ENCODE measurements around the gene PISD. TPM values are rescaled to one million over a fixed set of nuclear protein-coding genes. Genes with fewer than 3 reads are reported as not detected.

Gene PISD
- total RNA-seq, 1 experiment from 2014 or later: 28.2 TPM

DNA sequence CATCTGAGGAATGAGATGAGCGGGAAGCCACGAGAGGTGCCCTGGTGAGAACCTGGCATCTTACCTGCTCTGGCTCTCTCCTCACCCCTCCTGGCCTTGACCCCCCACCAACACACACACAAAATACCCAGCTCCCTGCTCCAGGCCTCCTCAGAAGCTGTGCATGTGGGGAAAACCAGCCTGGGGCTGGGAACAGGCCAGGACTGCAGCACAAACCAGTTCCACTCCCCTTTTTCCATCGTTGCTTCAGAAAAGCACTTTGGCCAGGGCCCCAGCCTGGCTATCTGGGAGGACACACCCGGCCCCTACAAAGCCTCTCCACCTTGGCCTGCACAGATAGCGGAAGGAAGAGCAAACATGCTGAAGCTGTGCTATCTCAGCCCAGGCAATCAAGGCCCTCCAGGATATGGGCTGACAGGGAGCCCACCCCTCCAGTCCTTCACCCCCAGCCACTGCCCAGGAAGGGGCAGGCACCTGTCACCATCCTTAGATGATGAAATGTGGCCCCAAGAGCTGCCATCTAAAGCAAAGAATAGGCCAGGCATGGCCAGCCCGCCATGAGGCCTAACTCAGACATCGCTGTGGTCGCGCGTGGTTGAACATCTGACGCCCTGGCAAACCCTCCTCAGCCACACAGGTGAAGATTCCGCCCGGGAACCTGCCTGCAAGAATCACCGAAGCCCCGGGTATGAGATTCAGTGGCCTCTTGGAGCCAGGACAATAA lies 35.4 kb downstream of the PISD start:
- no peak for DNase-seq (ENCODE audit: low spot score)

DNA sequence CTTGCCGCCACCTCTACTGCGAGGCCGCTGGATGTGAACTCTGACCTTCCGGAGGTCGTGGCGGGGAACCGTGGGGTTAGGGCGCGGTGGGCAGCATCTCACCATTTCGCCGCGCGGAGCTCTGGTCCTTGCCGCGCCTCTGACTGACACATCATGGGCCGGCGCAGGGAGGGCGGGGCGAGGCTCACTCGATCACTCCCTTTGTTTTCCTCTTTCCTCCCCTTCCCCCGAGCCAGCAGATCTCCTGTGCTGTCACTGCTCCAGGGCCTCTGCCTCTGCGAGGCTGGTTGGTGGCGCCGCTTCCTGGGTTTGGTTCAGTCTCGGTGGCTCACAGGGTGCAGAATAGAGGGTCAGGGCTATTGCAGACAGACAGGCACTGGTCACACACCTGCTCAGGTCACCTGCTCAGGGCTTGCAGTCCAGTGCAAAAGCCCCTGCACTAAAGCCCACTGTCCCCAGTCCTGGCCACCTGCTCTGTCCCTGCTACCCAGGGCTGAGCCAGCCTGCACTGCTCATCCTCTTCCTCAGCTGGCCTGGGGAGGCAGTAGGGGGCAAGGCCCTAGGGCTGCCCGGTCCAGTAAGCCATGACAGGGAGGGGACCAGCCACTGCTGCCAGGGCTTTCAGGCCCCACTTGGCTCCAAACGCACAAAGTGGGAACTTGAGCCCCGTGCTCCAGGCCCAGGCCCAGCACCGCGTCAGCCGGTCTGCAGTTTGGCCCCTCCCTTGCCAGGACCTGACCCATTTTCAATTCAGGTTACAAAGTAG lies 36.2 kb downstream of the PISD start:
- no peak for DNase-seq (ENCODE audit: low spot score)

- DNase-seq (ENCODE audit: low spot score): no peak
Observed at GRCh38 chr22:31625257-31625640, 36.8 kb downstream of the PISD start.

GRCh38 chr22:31623592-31624304 lies 38.3 kb downstream of the PISD start:
- DNase-seq (ENCODE audit: low spot score): no peak

DNA sequence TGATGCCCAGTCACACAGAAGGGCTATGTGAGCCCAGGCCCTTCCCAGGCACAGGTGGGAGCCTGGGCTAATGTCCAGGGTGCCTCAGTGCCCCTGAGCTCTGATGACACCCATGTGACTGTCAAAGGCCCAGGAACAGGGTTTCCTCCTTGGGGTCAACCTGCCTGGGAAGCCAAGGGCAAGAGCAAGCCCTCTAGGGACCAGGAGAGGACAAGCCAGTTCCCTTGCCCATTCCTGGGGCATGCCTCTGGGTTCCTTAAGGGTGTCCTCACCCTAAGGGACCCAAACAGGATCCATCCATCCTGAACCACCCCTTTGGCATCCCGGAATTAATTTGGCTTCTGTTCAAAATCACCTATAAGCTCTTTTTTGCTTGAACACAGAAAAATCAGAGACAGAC lies 39.0 kb downstream of the PISD start:
- no peak for DNase-seq (ENCODE audit: low spot score)

GRCh38 chr22:31621507-31622124 lies 40.4 kb downstream of the PISD start:
- no peak for DNase-seq (ENCODE audit: low spot score)

DNA sequence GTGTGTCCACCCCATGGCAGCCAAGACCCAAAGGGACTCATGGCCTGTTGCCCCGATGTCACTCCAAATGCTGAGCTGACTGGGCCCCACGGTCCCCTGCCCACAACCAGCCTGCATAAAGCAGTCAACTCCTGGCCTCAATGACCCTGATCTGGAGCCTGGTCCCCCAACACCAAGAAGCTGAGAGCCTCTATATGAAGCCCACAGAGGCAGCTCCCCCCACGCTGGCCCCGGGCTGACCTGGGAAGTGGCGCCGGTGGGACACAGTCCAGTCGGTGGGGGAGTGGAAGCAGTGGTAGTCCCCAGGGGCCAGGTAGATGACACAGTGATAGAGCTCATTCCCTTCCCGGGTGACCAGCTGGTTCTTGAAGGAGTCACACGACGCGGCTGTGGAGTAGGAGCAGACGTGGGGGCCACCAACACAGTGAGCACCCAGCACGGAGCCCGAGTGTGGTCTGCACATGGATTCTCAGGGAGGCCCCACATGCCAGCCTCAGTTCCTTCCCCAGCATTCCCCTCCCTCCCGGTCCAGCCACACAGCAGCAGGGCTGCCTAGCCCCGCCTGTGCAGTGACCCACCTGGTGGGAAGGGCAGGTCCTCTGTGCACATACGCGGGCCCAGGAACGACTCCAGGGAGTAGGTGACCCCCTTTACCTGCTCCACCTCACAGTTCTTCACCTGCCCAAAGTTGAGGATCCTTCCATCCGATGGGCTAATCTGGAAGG lies 41.1 kb downstream of the PISD start:
- no peak for DNase-seq (ENCODE audit: low spot score)

- DNase-seq (ENCODE audit: low spot score): no peak
Observed at GRCh38 chr22:31619611-31620300, 42.3 kb downstream of the PISD start.

DNA sequence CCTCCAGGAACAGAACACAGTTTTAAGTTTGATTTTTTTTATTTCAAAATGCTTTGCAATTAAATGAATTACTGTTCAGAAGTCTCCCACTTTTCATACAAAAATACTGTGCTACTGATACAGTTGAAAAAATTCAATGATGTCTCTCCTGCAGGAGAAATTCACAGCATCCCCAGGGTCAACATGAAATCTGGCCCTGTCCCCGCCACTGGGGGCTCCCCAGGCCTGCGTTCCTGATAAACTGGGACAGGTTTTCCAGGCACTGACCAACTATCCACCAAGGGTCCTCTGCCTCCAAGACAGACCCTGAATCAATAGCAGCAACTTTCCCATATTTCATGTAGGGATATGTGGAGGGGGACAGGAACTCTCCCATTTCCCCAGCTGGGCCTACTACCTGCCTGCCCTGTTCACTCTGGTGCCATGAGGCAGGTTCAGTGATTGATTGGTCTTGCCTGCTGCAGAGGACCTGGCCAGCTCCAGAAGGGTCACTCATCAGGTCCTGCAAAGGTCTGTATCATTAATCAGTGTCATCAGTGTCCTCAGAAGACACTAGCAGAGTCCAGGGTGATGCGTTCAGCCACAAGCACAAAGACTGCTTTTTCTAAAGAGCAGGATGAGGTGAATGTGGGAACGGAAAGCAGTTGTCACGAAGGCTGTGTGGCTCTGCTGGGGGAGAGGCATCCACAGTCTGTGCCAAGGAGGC lies 43.4 kb downstream of the PISD start:
- no peak for DNase-seq (ENCODE audit: low spot score)

DNA sequence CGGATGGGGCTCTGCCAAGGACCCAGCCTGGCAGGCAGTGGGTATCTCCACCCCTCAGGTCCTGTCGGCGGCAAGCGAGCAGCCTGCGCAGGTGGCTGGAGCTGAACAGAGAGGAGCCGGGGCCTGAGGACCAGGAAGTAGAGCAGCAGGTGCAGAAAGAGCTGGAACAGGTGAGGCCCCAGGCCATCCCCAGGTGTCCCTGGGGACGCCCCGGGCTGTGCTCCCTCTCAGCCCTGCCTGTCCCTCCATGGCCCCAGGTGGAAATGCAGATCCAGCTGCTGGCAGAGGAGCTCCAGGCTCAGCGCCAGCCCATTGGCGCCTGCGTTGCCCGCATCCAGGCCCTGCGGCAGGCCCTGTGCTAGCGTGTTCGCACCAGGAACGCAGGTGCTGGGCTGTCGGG lies 44.0 kb downstream of the PISD start:
- no peak for DNase-seq (ENCODE audit: low spot score)

GRCh38 chr22:31616315-31616980 lies 45.6 kb downstream of the PISD start:
- DNase-seq (ENCODE audit: low spot score): no peak

GRCh38 chr22:31615940-31616314 lies 46.1 kb downstream of the PISD start:
- DNase-seq (ENCODE audit: low spot score): no peak

DNA sequence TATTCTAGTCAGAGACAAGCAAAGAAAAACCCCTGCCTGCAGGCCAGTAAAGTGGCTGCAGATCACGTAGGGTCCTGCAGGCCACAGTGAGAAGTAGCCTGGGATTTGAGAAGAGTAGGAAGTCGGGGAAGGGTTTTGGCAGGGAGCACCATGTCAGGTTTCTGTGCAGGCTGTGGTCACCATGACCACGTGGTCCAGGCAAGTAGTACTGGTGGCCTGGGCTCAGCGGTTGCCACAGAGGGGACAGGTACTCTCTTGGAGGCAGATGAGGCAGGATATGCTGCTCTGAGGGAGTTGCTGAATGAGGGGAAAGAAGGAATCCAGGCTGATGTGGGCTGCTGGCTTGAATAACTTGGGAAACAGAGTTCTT lies 46.5 kb downstream of the PISD start:
- DNase-seq (ENCODE audit: low spot score): no peak

DNA sequence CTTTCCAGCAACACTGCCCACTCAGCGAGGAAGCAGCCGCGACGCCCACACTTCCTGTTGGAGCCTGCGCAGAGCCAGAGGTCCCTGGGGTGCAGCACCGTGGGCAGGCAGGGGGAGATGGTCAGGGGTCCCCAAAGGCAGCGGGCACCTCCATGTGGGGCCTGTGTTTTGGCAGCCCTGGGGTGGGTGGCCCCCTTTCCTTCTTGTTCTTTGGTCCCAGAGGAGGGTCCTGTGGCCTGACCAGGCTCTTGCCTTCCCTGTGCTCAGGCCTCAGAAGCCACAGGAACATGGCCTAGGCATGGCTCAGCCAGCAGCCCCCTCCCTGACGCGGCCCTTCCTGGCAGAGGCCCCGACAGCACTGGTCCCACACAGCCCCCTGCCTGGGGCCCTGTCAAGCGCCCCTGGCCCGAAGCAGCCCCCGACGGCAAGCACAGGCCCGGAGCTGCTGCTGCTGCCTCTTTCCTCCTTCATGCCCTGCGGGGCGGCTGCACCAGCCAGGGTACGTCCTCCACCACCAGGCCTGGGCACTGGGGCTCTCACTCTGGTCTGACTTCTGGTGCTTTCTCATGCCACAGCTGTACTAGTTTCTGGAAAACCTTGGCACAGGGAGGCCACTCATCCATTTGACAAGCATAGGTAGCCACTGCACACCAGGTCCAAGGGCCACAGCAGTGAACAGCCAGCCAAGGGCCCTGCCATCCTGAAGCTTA lies 47.1 kb downstream of the PISD start:
- no peak for DNase-seq (ENCODE audit: low spot score)

- DNase-seq (ENCODE audit: low spot score): no peak
Observed at GRCh38 chr22:31613904-31614296, 48.1 kb downstream of the PISD start.

GRCh38 chr22:31613286-31613903 lies 48.6 kb downstream of the PISD start:
- no peak for DNase-seq (ENCODE audit: low spot score)

- DNase-seq (ENCODE audit: low spot score): no peak
Observed at GRCh38 chr22:31612891-31613285, 49.1 kb downstream of the PISD start.

DNA sequence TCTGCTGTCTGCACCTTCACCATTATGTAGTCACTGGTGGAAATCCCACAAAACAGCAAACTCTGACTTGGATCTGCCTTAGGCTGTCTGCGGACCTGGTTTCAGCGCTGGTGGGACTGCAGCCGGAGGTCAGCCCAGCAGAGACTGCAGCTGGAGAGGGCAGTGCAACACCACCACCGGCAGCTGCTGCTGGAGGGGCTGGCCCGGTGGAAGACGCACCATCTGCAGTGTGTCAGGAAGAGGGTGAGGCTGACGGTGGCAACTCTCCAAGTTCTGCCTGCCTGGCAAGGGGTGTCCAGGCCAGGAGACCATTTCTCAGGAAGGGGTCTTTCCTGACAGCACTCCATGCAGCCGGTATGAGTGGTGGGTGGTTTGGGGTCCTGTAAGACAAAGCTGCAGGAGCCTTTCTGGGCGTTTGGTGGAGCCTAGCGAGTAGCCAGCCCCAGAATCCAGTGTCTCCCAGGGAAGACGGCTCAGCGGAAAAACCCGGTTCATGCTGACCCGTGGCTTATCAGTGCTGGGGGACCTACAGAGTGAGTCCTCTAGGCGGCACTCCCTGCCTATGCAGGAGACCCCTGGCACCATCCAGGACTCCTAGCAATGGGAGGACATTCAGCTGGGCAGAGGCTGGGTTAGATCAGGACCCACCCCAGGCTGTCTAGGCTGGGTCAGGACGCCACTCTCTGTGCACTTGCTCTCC lies 50.8 kb downstream of the PISD start:
- DNase-seq (ENCODE audit: low spot score): no peak

Measured in A172 (cell line).